Posterior vena cava (tissue), 2 donors: Measurements from ENCODE around the gene SHISA5. TPM values are rescaled to one million over a fixed set of nuclear protein-coding genes. Genes with fewer than 3 reads are reported as not detected.

ENCODE experiments used
- DNase-seq: peaks from one replicate; pipeline ENCODE4 v3.0.0-alpha.2; 2020; ENCODE audit warnings: low spot score
- intact Hi-C, 2 donors: fragments of 100-400 bp; cut with DNase I; formaldehyde crosslinking; loops; one replicate each; pipeline versions ENCODE4 v1.14.1 to v1.14.2; 2022 to 2023
- total RNA-seq, 2 donors: library from RNA; stranded (reverse); fragmentation: NEBNext Ultra II Directional; extraction: Animal tissue kit (Norgen Biotek cat#: 25700); gene quantifications; one replicate each; pipeline ENCODE4 v1.2.1, GENCODE V29; 2021
- donor health status: DM: yes; HTN: yes; CAD: no.
- donor health status: DM: yes; HTN: yes; CAD: no.

Gene SHISA5
- total RNA-seq, 2 donors from 2014 or later = 142 to 147 TPM

DNA sequence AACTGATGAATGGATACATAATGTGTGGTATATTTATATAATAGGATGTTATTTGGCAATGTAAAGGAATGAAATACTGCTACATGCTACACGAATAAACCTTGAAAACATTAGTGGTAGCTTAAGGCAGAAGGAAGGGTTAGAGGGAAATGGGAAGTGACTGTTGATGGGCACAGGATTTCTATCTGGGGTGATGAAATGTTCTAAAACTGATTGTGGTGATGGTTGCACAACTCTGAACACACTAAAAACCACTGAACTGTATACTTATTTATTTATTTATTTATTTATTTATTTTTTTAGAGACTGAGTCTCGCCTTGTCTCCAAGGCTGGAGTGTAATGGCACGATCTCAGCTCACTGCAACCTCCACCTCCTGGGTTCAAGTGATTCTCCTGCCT is 24.8 kb upstream of the SHISA5 start:
- DNase-seq = no peak
- intact Hi-C loops = no loop called here

DNA sequence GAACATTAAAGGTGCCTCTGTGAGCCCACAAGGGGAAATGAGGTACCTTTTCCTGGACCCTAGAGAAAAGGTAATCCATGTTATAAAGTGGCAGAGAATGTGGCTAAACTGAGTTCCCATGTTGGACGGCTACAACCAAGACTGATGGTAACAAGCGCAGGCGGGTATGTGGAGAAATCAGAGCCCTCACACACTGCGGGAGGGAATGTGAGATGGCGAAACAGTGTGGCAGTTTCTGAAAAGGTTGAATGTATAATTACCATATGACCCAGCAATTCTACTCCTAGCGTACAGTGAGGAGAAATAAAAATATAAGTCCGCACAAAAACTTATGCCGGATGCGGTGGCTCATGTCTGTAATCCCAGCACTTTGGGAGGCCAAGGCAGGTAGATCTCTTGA is 24.1 kb upstream of the SHISA5 start:
- intact Hi-C loops = no loop called here
- no peak for DNase-seq

DNA sequence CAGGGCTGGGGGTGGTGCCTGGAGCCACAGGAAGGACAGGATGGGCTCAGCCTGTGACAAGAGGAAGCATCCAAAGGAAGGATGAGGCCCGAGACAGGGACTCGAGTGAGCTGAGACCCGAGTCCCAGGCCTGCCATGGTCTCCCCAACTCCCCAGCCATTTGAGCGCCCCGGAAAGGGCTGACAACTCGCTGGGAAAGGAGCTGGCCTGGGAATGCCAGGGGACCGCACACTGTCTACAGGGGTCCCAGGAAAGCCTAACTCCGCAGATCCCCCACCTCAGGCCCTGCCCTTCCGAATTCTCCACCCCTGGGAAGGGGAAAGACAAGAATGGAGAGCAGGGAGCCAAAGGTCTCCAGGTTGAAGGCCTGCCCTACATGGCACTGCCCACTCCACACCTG is 21.0 kb upstream of the SHISA5 start:
- intact Hi-C loops = no loop called here
- no peak for DNase-seq

GRCh38 chr3:48521635-48522034 is 17.7 kb upstream of the SHISA5 start:
- intact Hi-C loops = no loop called here
- no peak for DNase-seq

GRCh38 chr3:48519277-48519643 is 15.3 kb upstream of the SHISA5 start:
- intact Hi-C loops = no loop called here
- DNase-seq = no peak

DNA sequence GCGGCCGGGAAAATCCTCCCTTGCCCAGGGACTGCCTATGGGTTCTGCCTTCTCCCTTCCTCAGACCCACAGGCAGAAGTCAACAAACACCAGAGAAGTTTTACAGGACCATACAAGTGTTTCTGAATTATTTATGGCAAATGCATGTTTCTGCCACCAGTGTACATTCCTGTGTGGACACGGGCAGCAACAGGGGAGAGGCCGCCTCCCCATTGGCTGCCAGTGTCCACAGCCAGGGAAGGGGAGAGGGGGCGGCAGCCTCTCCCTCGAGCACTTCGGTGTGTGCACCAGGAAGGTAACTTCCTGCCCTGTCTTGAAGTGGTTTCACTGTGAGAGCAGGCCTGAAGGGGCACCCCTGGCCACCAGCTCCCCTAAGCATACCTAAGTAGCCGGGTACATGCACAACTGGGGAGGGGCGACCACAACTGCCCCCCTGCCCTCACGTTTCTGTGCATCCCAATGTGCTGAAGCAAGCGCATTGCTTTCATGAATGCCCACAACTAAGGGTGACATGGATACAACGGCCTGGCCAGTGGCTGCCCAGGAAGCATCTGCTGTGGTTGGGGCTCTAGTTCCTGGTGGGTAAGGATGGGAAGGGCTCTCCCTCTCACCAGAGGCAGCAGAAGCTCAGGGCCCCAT is 14.8 kb upstream of the SHISA5 start:
- intact Hi-C loops = no loop called here

GRCh38 chr3:48518069-48518468 is 14.1 kb upstream of the SHISA5 start:
- intact Hi-C loops = no loop called here
- DNase-seq = no peak

More for the DNA sequence above, 14.8 kb upstream of the SHISA5 start:
- no peak for DNase-seq

GRCh38 chr3:48516571-48516970 is 12.6 kb upstream of the SHISA5 start:
- intact Hi-C loops = no loop called here
- DNase-seq = no peak

DNA sequence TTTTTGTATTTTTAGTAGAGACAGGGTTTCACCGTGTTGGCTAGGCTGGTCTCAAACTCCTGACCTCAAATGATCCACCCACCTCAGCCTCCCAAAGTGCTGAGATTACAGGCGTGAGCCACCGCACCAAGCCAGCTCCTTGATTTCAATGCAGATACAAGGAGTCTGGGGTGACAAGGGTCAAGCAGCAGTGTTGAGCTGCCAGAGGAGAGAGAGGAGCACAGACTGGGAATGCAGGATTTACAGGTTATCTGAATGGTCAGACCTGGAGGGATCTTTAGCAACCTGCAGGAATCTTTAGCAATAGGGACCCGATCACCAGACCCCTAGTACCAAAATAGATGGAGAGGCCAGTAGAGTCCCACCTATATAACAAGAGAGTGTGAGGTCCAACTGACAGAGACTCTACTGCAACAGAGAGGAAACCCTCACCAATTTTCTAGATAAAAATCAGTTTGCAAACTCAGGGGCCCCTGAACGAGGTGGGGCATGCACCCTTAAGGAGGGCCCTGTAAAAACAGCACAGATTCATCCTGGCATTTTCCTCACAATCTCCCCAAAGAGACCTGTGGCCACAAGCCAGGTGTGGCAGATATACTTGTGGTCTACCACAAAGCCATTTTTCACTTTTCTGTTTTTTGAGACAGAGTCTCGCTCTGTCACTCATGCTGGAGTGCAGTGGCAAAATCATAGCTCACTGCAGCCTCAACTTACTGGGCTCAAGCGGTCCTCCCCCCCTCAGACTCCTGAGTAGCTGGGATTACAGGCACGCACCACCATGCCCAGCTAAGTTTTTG is 10.7 kb upstream of the SHISA5 start:
- DNase-seq = peak; percentile 18
- intact Hi-C loops = no loop called here

DNA sequence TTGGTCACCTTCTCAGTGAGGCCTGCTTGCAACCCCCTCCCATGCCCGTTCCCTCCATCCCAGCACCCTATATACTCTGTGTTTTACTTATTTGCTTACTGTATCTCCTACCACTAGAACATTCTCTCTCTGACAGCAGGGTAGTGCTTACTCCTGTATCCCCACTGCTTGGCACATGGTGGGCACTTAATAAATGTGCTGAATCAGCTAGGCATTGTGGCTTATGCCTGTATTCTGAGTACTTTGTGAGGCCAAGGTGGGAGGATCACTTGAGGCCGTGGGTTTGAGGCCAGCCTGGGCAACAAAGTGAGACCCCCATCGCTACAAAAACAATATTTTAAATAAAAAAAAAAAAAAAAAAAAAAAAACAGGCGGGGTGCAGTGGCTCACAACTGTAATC is 7.6 kb upstream of the SHISA5 start:
- peak; percentile 2 for DNase-seq
- intact Hi-C loops = no loop called here

DNA sequence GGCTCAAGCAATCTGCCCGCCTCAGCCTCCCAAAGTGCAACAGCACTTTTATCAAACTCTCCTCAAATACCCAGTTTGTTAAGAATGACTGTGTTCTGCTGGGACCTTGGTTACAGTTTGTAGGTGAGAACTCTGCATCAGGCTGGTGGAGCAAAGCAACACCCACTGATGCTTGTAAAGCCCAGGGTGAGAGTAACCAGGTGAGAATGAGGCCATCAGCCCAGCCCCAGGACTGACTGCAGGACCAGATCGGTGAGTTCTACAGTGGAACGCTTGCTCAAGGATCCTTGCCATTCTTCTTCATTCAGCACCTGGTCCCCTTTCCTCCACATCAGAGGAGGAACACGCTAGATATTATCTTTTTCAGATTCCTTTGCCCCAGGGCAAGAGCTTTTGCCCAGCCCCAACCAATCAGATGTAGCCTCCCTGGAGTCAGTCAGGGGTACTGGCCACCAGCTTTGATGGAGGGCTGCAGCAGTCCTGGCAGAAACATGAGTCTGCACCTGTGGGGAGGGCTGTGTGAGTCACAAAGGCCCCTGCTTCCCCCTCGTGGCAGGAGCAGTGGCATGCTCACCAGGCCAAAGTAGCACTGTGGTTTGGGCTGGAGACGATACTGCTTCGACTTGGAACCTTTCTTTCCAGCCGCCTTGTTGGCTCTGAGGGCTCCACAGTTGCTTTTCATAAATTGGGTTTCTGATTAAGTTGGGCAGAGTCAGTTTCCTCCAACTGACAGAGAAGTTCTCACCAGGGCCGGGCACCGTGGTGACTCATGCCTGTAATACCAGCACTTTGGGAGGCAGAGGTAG is 3.5 kb upstream of the SHISA5 start:
- intact Hi-C loops = no loop called here
- DNase-seq = peak; percentile 74

DNA sequence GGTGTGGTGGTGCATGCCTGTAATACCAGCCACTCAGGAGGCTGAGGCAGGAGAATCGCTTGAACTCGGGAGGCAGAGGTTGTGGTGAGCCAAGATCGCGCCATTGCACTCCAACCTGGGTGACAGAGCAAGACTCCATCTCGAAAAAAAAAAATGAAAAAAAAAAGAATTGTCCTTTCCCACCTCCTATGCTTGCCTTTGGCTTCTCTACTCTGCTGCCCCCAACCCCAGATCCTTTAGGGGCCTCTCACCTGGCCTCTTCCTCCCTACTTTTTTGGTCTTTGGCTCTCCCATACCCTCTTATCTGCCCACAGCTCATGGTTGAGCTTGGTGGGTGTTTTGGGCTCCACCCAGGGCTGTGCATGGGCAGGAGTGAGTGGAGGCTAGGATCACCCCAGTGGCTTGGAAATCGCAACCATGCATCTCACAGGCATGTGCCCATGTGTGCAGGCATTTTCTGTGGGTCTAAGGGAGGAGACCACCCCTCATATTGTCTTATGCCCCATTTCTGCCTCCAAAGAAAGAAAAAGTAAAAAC is 2.1 kb upstream of the SHISA5 start:
- DNase-seq = peak; percentile 44
- intact Hi-C loops = no loop called here

- intact Hi-C loops = no loop called here
- DNase-seq = peak; percentile 74
These were observed 1.2 kb upstream of the SHISA5 start for GRCh38 chr3:48505146-48505545.

DNA sequence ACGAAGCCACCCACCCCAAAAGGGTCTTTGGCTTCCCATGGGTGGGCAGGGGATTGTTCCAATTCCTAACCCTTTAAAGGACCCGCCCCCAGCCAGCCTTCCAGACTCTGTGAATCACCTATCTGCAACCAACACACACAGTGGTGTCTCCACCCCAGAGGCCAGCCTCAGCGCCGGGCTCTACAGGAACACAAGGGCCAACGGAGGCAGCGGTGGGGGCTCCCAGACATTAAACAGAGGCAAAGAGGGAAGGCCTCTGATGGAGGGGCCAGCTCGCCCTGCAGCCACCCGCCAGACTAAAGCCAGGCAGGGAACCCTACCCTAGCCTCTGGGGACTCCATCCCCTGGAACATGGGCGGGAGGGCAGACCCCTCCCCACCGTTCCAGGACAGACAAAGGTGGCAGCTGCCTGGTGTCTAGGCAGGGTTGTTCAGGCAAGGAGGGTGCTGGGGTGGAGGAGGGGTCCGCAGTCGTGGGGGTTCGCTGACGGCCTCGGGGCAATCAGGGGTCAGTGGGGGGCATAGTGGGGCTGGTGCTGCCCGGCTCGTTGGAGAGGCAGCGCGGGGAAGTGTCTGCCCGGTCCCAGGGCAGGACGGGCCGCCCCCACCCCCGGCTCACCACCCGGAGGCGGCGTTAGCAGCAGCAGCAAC is 448 bp downstream of the SHISA5 start:
- intact Hi-C loops = loop anchor here in 1 of 2 donors (2.0 kb wide), 1 partner anchor 31 kb away; no protein-coding TSS in a partner anchor
- peak; percentile 91 for DNase-seq

DNA sequence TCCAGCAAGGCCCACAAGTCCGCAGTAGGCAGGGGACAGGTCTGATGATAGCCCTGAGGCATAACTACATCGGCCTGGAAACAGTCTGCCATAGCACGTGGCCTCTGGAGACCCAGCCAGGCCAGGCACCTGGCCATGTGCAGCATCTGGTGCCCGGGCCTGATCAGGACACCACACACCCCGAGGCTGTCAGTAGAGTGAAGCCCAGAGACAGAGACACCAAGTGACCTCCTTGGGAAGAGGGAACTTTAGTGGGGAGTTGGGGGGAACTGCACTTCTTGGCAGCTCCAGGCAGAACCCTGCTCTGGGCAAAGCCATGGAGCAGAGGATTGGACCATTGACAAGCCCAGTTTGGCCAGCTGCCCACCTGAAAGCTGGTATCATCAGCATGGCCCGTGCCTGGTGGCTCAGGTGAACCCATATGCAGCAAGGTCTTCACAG is 1.2 kb downstream of the SHISA5 start:
- DNase-seq = no peak
- intact Hi-C loops = loop anchor here in 1 of 2 donors (2.0 kb wide), 1 partner anchor 30 kb away; no protein-coding TSS in a partner anchor

- intact Hi-C loops = loop anchor here in 1 of 2 donors (2.0 kb wide), 1 partner anchor 29 kb away; no protein-coding TSS in a partner anchor
- no peak for DNase-seq
These were observed 1.9 kb downstream of the SHISA5 start for GRCh38 chr3:48502121-48502520.

DNA sequence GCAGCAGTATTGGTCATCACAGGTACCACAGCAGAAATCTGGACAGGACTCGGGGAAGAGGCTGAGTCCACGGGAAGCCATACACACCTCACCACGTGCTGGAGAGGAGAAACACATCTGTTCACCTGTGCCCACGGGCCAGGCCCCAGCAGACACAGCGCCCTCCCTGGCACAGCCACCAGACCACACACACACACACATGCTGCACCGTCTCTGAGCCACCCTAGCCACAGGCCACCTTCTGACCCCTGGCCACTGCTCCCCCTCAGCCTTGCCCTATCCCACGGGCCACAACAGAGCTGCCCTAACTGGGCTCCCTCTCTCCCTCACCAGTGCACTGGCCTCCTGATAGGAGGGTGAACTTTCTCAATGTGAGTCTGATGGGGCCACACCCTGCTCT is 2.8 kb downstream of the SHISA5 start:
- peak; percentile 49 for DNase-seq
- intact Hi-C loops = no loop called here

DNA sequence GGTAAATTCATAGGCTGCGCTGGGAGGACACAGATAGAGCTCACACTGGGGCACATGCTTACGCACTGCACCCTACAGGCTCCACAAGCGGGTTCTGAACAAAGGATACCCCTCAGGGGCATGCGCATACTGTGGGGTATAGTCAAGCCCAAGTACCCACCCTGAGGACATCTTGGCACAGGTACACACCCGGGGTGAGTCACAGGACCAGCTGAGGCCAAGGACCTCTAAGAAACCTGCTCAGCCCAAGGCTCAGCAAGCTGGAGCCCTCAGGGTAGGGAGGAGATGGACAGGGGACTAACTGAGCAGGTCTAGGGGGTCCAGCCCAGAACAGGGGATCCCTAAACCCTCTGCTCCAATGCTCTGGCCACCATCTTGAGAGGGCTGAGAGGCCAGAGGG is 3.3 kb downstream of the SHISA5 start:
- DNase-seq = no peak
- intact Hi-C loops = no loop called here

DNA sequence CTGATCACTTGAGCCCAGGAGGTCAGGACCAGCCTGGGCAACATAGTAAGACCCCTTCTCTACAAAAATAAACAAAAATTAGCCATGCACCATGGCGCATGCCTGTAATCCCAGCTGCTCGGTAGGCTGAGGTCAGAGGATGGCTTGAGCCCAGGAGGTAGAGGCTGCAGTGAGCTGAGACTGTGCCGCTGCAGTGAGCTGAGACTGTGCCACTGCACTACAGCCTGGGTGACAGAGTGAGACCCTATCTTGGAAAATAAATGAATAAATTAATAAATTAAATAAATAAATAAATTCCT is 10.8 kb downstream of the SHISA5 start:
- intact Hi-C loops = no loop called here
- DNase-seq = no peak
